Effector CD8-positive, alpha-beta T cell (primary cell): ENCODE measurements around the gene ARHGEF5.
"Not testable (repeated sequence)": the region's sequence is repeated elsewhere in the genome, so short reads cannot be mapped to it uniquely, and the experiment has no call there.

ENCODE experiments used
- DNase-seq: peaks from one replicate; lab custom pipeline; 2025; lab: John Stamatoyannopoulos, UW
- total RNA-seq, 4 experiments: gene quantifications; one replicate each; lab custom pipeline; 2026; lab: John Stamatoyannopoulos, UW

Gene ARHGEF5
- total RNA-seq: 1.7 to 4.5 (median 2.8) reads per million in 4 experiments

DNA sequence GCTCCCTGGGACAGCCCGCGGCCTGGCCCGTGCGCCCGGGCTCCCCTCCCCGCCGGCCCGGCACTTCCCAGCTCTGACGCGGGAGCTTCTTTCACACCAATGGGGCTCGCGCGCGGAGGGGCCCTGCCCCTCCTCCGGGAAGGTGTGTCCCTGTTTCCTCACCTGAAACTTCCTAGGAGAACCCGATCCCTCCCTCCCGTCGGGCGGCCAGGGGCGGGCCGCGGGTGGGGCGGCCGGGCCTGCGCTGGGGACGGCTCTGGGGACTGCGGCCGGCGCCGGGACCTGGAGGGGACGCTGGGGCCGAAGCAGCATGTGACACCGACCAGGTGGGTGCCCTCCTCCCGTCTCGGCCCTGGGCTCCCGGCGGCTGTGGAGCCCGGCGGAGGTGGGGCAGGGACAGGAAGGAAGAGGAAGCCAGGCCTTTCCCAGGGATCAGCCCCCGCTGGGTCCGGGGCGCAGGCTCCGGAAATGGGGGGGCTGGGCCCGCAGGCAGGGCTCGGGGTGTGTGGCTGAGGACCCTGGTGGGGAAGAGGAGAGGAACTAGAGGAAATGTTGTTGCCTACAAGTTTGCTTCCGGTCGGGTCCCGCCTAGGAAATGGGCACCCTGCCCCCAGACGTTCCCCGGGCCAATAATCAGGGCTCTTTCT lies at the start of gene ARHGEF5:
ARHGEF5 (plus strand) TSS at position 227 of the 647 bp plus-strand sequence. CDS start 7,268 bp downstream, outside the sequence.
- DNase-seq: not testable (repeated sequence)

DNA sequence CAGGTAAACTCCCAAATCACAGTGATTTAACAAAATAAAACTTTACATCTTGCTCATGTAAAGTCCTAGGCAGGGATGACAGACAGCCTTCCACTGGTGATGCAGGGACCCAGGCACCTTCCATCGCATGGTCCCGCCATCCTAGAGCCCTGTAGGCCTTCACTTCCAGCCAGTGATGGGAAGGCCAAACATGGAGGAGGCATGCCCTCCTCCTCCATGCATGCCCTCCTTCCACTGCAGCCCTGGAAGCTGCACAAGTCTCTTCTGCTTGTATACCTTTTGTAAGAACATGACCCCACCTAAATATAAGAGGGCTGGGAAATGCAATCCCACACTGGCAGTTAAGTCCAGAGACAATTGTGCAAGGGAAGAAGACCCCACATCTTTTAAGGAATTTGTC lies 45.5 kb upstream of the ARHGEF5 start:
- DNase-seq: not testable (repeated sequence)

DNA sequence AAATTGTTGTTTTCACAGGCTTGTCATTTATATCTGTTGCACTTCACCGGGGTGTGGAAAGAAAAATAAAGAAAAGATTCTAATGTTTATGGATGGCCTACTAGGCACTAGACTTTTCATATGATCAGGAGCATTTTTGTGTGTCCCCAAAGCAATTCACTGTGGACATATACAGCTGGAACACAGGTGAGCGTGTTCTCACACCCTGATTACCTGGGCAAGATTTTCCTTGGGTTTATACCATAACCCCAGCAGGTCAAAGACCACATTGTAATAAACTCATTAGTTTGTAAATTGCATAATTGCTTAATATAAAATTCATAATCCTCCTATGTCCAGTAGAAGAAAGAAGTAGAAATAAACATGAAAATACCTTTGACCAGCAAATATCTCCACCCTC lies 44.0 kb upstream of the ARHGEF5 start:
- DNase-seq: not testable (repeated sequence)

DNA sequence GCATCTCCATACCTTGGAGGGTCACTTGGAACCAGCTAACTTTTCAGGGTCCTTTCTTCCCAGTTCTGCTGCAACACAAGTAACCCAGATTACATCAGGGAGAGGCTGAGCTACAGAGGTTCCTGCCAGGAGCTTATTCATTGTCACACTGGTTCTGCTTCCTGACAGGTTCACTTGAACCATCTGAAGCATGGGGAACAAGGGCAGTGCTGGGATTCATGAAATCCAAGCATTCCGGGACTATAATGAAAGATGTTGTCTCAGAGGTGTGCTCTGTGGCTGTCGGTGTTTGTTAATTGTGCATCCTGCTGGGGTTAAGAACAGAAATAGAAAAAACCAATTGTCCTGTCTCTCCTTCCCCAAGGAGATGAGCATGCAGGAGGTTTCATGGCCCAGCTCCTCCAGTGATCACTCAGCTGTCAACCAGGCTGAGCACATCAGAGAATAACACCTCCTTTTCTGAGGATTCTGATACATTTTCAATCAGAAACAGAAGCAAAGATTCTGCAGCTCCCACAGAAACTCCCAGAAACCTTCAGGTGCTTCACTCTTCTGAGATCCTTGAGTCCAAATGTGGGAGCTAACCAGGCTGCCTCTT lies 43.2 kb upstream of the ARHGEF5 start, which contains the start of gene OR2A1:
OR2A1 (plus strand) TSS at position 548 of the 598 bp plus-strand sequence. CDS start 5,706 bp downstream, outside the sequence.
- DNase-seq: not testable (repeated sequence)

DNA sequence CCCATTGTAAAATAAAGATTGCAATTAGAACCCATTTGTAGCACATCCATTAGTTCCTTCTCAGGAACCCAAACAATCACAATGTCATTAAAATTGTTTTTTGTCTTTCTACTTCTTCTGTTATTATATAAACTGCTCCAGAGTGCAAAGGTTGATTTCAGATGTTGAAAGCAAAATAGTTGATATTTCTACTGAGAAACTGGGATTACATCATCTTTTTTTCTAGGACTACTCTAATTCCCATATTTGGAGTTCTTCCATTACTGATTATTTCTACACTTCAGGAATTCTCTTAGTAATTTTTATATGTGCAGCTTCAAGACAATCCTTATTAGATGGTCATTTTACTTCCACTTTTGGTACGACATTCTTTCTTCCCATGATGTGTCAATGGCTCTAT lies 37.7 kb upstream of the ARHGEF5 start:
- DNase-seq: not testable (repeated sequence)

DNA sequence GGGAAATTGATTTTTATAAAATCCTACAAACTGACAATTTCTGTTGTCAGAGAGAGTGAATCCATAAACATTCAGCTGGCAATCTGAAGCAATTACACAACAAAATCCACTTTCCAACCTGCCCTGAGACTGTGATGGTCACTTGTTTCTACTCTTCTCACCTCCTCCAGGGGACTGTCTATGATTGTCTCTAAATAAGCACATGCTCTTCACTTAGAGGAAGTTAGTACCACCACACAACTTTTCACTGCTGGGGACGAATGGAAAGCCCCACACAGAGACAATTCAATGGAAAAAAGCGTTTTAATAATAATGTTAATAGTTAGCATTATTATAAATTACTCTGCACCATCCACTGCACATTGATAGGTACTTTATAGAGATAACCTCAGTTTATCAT lies 35.7 kb upstream of the ARHGEF5 start:
- not testable (repeated sequence) for DNase-seq

DNA sequence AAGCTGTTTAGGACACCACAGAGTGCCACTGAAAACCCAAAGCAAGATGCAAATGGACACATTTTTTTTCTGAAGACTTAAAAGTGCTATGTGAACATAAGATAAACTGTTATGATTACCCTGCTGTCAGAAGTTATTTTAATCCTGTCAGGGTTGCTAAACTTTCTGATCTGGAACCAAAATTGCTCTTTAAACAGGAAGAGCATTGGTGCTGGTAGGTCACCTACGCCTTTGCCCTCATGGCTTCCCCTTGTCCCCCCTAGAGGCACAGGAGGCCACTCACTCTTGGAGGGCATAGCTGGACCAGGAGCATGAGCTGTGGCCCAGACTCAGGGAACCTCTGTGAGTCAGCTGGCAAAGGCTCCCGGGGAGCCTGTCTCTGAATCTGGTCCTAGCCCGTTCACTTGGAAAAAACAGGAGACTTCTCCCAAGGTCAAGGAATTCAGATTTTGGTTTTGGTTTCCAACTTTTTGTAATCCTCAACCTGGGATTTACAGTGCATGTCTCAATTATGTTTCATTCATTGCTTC lies 33.5 kb upstream of the ARHGEF5 start:
- DNase-seq: not testable (repeated sequence)

DNA sequence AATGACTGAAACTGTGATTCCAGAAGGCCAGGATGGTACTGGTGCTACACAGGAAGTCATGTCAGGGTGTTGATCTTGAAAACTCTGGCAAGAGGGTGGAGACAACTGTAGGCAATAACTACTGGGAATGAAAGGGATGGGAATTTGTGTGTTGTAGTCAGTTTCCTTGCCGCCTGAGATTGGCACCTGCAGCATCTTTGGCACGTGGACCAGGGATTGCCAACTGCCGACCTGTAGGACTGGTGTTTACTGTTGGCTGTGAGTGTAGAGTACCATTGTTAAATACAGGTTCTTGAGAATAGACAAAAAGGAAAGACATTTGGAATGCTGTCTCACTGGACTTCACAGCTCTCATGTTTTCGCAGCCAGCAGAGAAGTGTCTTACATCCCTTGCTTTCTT lies 31.8 kb upstream of the ARHGEF5 start:
- not testable (repeated sequence) for DNase-seq

DNA sequence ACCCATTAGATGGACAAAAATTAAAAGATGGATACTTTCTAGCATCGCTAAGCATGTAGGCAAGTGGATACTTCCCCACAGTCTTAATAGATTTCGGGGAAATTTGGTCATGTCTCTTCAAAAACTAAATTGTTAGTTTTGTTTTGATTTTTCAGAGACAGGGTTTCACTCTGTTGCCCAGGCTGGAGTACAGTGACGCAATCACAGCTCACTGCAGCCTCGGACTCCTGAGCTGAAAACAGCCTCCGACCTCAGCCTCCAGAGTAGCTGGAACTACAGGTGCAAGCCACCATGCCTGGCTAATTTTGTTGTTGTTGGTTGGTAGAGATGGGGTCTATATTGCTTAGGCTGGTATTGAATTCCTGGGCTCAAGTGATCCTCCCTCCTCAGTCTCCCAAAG lies 29.3 kb upstream of the ARHGEF5 start:
- not testable (repeated sequence) for DNase-seq

DNA sequence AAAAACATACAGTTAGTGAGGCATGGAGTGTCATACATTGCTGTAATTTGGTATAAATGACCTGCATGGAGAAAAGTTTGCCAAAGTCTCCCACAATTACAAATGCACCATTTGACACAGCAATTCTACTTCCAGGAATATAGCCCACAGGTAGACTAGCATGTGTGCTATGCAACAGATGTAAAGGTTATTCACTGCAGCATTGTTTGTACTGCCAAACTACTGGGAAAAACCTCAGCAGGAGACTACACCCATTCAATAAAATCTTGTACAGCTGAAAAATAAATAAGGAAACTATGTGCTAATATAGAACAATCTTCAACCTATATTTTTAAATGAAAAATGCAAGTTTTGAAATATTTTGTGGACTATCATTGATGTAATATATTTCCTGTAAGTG lies 25.2 kb upstream of the ARHGEF5 start:
- not testable (repeated sequence) for DNase-seq

DNA sequence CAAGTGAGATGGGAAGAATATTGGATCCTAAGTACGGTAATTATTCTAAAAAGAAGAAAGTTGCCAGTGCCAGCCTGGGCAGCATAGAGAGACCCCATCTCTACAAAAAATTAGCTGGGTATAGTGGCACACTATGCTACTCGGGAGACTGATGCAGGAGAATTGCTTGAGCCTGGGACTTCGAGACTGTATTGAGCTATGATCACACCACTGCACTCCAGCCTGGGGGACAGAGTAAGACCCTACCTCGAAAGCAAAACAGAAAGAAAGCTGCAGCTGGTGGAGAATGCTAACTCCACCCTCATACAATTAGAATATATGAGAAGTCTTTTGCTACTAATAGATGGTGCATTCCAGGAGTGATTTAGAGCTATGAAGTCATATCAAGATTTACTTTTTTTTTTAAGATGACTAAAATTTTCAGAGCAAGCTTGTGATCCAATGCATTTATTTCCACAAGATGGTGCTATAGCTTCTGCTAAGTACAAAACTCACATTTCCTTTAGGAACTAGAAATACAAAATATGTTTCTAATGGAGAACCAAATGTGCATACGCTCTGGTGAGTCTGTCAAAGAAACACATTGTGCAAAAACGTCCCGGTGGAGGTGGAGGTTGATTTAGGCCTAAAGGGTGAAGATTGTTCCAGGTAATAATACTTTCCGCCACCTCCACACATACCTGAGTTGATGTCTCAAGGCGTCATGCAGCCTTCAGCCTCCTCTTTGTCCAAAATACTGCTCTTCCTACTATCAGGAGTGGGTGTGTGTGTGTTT lies 23.8 kb upstream of the ARHGEF5 start:
- DNase-seq: not testable (repeated sequence)

DNA sequence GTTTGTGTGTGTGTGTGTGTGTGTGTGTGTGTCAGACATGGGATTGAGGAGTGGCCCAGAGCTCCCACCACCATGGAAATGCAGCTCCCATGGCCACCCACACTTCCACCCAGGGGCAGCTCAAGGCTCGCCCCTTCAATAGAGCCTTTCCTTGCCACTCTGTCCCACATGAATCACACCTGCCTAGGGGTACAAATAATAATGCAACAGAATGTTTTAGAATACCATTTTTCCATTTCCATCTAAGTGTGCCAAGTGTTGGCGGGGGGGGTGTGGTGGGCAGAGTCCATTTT lies 23.3 kb upstream of the ARHGEF5 start:
- not testable (repeated sequence) for DNase-seq

DNA sequence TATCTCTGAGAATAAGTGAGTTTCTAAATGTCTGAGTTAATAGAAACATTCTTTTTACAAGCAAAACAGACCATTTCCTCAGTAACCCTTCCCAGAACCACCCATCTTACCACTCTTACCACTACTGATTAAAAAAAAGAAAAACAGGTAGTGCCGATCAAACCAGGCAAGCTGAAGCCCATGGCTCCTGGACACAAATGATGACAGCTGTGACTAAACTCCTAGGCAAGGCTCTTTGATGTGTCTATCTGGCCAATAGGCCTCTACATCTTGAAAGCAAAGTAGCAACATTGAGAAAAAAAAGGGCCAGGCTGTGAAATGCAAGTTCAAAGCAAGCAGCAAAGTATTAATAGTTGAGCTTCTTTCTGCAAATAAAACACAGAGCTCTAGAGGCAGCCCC lies 6.6 kb upstream of the ARHGEF5 start:
- DNase-seq: not testable (repeated sequence)

DNA sequence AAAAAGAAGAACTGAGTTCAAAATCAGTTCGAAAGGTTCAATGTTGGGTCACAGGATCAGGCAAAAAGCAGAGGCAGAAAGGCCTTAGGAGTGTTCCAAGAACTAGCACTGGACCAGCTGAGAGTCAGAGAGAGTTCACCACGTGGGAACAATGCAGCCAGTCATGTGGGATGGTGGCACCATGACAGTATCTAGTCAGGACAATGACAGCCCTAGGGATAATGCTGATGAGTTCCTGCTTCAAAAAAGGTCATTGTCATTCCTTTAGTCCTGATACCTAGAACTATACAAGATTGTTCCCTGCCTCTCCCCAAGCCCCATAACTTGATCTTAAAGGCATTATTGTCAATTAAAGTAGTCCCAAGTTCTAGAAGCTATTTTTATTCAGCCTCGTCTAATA lies 3.5 kb upstream of the ARHGEF5 start:
- not testable (repeated sequence) for DNase-seq

DNA sequence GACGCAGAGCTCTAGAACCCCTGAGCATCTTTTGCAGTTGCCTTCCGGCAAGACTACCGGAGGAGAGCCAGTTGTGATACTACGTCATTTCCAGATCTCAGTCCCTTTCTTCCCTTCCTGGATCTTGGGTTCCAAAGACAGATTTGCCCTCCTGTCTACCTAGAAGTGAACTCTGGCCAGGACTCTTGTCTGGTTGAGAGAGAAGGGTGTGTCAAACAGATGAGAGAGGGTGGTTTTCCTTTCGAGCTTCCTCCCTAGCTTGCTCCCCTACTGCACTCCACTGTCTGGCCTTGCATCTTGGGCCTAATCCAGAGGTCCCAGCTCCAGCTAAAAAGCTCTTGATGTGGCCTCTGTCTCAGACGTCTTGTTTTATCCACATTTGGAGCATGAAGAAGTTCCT lies 983 bp downstream of the ARHGEF5 start:
- not testable (repeated sequence) for DNase-seq

DNA sequence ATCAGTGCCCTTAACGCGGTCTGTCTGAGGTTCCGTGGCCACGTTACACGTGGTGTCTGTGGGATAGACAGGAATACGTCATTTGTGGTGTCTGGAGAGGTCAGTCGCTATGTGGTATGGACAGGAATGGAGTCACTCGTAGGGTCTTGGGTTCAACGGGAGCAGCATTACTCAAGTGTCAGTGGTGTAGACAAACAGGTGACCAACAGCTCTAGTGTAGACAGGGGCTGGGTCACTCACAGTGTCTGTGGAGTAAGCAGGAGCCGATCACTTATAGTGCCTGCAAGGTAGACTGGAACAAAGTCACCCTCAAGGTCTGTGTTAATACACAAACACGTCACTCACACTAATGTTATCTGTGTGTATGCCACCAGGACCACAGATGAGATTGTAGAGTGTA lies 1.7 kb downstream of the ARHGEF5 start:
- not testable (repeated sequence) for DNase-seq

DNA sequence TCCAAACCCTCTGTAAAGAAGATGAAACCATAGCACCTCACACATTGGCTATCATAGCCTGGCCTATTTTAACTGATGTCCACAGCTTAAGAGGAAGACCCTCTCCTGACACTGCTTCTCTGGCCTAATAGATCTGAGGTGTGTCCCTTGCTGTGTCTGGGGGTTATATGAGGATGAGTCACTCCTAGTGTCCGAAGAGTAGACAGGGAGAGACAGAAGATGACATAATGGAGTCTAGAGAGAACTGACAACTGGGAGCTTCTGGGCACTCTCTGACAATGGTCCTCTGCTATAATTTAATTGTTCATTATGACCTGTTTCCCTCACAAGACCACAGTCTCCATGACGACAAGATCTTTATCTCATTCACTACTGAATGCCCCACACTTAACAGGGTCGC lies 6.9 kb downstream of the ARHGEF5 start:
- DNase-seq: not testable (repeated sequence)

DNA sequence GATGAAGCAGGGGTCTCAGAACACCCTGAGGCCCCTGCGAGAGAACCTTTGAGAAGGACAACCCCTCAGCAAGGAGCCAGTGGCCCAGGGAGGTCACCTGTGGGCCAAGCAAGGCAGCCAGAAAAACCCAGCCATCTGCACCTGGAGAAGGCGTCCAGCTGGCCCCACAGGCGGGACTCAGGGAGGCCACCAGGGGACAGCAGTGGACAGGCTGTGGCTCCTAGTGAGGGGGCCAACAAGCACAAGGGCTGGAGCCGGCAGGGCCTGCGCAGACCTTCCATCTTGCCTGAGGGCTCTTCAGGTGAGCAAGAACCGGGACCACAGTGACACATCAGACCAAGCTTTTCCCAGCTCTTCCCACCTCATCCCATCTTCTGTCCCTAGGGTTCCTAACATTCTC lies 10.3 kb downstream of the ARHGEF5 start:
- not testable (repeated sequence) for DNase-seq

DNA sequence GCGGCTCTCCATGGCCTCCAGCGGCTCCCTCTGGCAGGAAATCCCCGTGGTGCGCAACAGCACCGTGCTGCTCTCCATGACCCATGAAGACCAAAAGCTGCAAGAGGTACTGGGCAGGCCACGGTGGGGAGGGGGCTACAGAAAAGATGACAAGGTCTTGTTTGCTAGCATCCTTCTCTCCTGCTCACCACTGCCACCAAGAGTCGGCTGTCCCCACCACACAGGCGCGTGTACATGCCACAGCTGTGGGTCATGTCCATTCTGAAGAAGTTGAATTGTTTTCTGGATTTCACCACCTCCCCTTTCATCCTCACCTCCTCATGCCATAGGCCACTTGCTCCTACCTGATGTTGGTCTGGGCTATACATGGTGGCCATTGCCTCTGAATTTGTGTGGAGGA lies 12.0 kb downstream of the ARHGEF5 start:
- not testable (repeated sequence) for DNase-seq

DNA sequence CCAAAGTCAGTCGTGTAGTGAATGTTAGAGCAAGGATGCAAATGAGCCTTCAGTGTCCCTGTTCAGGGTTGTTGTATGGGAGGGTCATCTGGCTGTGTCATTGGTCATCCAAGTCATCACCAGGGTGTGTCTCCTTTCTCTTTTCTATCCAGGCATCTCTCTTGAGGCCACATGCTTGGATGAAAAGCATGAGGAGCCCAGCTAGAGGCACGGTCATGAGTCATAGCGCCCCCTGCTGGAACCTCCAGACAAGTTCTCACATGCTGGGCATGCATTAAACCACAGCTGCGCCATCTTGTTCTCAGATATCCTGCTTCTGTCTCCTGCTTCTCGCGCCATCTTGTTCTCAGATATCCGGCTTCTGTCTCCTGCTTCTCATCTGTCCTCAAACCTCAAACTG lies 14.0 kb downstream of the ARHGEF5 start:
- DNase-seq: not testable (repeated sequence)

DNA sequence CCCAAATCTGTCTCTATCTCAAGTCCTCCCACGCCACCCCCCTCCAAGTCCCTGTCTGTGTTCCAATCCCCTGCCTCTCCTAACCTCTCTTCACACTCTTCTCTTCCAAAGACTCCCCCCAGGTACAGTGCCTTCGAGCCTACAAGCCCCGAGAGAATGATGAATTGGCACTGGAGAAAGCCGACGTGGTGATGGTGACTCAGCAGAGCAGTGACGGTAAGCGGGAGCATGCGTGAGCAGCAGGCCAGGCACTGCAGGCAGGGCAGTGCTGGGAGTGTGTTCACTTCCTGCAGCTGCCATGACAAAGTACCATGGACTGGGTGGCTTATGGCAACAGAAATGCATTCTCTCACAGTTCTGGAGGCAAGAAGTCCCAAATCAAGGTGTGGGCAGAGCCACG lies 23.4 kb downstream of the ARHGEF5 start:
- no peak for DNase-seq

DNA sequence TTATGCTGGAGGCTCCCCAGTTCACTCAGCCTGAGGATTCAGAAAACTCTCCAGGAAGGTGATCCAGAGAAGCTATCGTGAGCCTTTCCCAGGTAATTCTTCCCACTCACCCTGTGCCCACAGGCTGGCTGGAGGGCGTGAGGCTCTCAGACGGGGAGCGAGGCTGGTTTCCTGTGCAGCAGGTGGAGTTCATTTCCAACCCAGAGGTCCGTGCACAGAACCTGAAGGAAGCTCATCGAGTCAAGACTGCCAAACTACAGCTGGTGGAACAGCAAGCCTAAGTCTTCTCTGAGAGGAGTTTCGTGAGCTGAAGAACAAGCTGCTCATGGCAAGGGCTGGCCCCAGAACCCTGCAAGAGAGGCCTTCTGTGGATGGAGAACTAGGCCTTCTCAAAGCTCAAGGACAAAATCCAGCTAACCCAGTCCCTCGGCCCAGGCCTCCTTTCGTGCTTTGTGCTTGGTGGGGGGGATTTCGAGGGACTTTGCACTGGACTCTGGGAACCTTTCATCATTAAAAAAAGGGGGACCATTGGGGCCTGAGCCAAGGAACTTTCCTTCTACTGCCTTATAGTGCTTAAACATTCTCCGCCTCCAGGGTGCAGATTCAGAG lies 24.7 kb downstream of the ARHGEF5 start:
- no peak for DNase-seq
